HG03280 (cell line): ENCODE results near the gene SELL.
"Not testable (repeated sequence)": the region's sequence is repeated elsewhere in the genome, so short reads cannot be mapped to it uniquely, and the experiment has no call there.

ENCODE experiments used
- ATAC-seq: cut with Tn5 transposase; IDR thresholded peaks from one replicate; pipeline ENCODE4 v1.9.1; 2021; ENCODE audit warnings: mild to moderate bottlenecking, moderate library complexity; ENCODE audit not compliant: unreplicated experiment

SELL gene

GRCh38 chr1:169670244-169670643 lies 41.2 kb downstream of the SELL start:
- not testable (repeated sequence) for ATAC-seq

GRCh38 chr1:169667699-169668596 lies 43.5 kb downstream of the SELL start:
- not testable (repeated sequence) for ATAC-seq

GRCh38 chr1:169667227-169667639 lies 44.2 kb downstream of the SELL start:
- ATAC-seq: peak; percentile 48

- not testable (repeated sequence) for ATAC-seq
Observed at GRCh38 chr1:169662680-169663079, 48.7 kb downstream of the SELL start.

GRCh38 chr1:169661066-169661465 lies 50.4 kb downstream of the SELL start:
- not testable (repeated sequence) for ATAC-seq

GRCh38 chr1:169658777-169659176 lies 52.6 kb downstream of the SELL start:
- not testable (repeated sequence) for ATAC-seq

- ATAC-seq: no peak
Observed at GRCh38 chr1:169653873-169654272, 57.5 kb downstream of the SELL start.

- no peak for ATAC-seq
Observed at GRCh38 chr1:169651035-169651434, 60.4 kb downstream of the SELL start.

GRCh38 chr1:169650551-169650950 lies 60.9 kb downstream of the SELL start:
- no peak for ATAC-seq

- ATAC-seq: no peak
Observed at GRCh38 chr1:169648709-169649108, 62.7 kb downstream of the SELL start.

GRCh38 chr1:169648187-169648586 lies 63.2 kb downstream of the SELL start:
- no peak for ATAC-seq

- ATAC-seq: no peak
Observed at GRCh38 chr1:169647512-169647911, 63.9 kb downstream of the SELL start.

GRCh38 chr1:169644297-169644696 lies 67.1 kb downstream of the SELL start:
- no peak for ATAC-seq
